Activated CD8-positive, alpha-beta T cell treated with anti-CD3 and anti-CD28 coated beads for 36 hours (primary cell): ENCODE measurements around the gene BRD3OS. TPM values are rescaled to one million over a fixed set of nuclear protein-coding genes. Genes with fewer than 3 reads are reported as not detected.

Experiments
- ATAC-seq: fragments of 200-7000 bp; cut with Tn5 transposase; one replicate; pipeline ENCODE4 v1.10.0; 2021; ENCODE audit warnings: mild to moderate bottlenecking, moderate library complexity
- CTCF ChIA-PET: fragments of 350-600 bp; sonication (Branson Sonifier 250); formaldehyde crosslinking; loops from one replicate; lab custom pipeline; 2021; ENCODE audit warnings: antibody characterized with exemption; lab: Charles Lee
- POLR2A ChIA-PET: fragments of 350-600 bp; sonication (Branson Sonifier 250); formaldehyde crosslinking; loops from one replicate; lab custom pipeline; 2021; ENCODE audit warnings: antibody characterized with exemption; lab: Charles Lee
- DNase-seq: peaks from one replicate; pipeline ENCODE4 v3.0.0-alpha.2; 2020
- H3K27ac Mint-ChIP-seq: one replicate; pipeline ENCODE4 v1.8.0; 2021; ENCODE audit warnings: mild to moderate bottlenecking, mixed read lengths
- H3K27me3 Mint-ChIP-seq: one replicate; pipeline ENCODE4 v1.8.0; 2021; ENCODE audit warnings: mixed read lengths
- H3K36me3 Mint-ChIP-seq: one replicate; pipeline ENCODE4 v1.8.0; 2021; ENCODE audit warnings: low read depth, mixed read lengths
- H3K4me1 Mint-ChIP-seq: one replicate; pipeline ENCODE4 v1.8.0; 2021; ENCODE audit warnings: low read depth, mixed read lengths
- H3K4me3 Mint-ChIP-seq: one replicate; pipeline ENCODE4 v1.8.0; 2021; ENCODE audit warnings: mild to moderate bottlenecking, moderate library complexity, mixed read lengths
- H3K9me3 Mint-ChIP-seq: one replicate; pipeline ENCODE4 v1.8.0; 2021; ENCODE audit warnings: mixed read lengths
- intact Hi-C: fragments of 100-400 bp; cut with micrococcal nuclease; formaldehyde crosslinking; loops from one replicate; pipeline ENCODE4 v1.10.0; 2022
- total RNA-seq, 2 experiments: library from RNA; stranded (reverse); gene quantifications; one replicate each; pipeline ENCODE4 v1.2.3, GENCODE V29; 2021
- TF ChIP-seq, protein P1 (sequence below): fragments of 200-600 bp; IDR thresholded peaks from one replicate; pipeline ENCODE4 v1.8.0; 2022; ENCODE audit warnings: antibody characterized with exemption, mild to moderate bottlenecking

The BRD3OS gene
- total RNA-seq, 2 experiments from 2014 or later = 8.1 to 8.2 TPM

DNA sequence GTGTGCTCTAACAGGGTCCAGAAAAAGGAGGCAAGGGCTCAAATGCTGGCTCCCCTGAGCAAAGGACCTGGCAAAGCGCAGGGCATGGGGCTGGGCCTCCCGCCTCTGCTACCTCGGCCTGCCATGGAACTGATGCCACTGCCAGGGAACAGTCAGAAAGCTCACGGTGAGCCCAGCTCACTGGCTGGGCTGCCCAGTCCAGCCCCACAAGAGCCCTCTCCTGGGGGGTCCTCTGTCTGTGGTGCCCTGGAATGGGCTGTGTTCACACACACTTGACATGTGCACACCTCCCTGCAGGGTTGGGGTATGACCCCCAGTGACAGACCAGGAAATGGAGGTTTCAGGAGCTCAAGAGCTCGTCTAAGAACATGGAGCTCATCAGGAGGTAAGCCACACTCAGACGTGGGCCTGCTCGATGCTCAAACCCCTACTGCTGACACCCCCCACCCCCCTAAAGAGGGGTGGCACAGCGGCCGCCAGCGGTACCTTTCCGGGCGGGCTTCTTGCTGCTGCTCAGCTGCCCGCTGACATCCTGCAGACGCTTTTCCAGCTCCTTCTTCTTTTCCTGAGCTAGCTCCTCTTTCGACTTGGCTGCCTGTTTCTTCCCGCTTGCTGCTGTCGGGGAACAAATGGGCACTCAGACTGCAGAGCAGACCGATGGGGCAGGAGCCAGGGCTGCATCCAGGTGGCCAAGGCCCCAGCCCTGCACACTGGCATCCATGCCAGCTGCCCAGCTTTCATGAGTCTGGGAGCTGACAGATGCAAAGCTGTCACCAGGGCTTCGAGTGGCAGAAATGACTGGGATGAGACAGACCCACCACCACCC, 9.1 kb downstream of the BRD3OS start:
- peaks cover 33% of the 10 kb centered on the region for H3K36me3 Mint-ChIP-seq
- H3K27me3 Mint-ChIP-seq = no peaks in the 10 kb centered on the region
- intact Hi-C loops = no loop called here
- ChIA-PET POLR2A (interaction anchor here (0.6 kb wide), 1 partner anchor 31 kb away, joined by 3 read pairs; no protein-coding TSS in a partner anchor), CTCF (no interaction called here)
- H3K9me3 Mint-ChIP-seq = peaks cover 7% of the 10 kb centered on the region
- no peak overlapping the region for H3K27ac Mint-ChIP-seq
- ATAC-seq (no peak), DNase-seq (no peak)
- TF ChIP-seq, protein P1, sequence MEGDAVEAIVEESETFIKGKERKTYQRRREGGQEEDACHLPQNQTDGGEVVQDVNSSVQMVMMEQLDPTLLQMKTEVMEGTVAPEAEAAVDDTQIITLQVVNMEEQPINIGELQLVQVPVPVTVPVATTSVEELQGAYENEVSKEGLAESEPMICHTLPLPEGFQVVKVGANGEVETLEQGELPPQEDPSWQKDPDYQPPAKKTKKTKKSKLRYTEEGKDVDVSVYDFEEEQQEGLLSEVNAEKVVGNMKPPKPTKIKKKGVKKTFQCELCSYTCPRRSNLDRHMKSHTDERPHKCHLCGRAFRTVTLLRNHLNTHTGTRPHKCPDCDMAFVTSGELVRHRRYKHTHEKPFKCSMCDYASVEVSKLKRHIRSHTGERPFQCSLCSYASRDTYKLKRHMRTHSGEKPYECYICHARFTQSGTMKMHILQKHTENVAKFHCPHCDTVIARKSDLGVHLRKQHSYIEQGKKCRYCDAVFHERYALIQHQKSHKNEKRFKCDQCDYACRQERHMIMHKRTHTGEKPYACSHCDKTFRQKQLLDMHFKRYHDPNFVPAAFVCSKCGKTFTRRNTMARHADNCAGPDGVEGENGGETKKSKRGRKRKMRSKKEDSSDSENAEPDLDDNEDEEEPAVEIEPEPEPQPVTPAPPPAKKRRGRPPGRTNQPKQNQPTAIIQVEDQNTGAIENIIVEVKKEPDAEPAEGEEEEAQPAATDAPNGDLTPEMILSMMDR = no peak
- H3K4me3 Mint-ChIP-seq = no peak overlapping the region
- H3K4me1 Mint-ChIP-seq = no peaks in the 10 kb centered on the region

DNA sequence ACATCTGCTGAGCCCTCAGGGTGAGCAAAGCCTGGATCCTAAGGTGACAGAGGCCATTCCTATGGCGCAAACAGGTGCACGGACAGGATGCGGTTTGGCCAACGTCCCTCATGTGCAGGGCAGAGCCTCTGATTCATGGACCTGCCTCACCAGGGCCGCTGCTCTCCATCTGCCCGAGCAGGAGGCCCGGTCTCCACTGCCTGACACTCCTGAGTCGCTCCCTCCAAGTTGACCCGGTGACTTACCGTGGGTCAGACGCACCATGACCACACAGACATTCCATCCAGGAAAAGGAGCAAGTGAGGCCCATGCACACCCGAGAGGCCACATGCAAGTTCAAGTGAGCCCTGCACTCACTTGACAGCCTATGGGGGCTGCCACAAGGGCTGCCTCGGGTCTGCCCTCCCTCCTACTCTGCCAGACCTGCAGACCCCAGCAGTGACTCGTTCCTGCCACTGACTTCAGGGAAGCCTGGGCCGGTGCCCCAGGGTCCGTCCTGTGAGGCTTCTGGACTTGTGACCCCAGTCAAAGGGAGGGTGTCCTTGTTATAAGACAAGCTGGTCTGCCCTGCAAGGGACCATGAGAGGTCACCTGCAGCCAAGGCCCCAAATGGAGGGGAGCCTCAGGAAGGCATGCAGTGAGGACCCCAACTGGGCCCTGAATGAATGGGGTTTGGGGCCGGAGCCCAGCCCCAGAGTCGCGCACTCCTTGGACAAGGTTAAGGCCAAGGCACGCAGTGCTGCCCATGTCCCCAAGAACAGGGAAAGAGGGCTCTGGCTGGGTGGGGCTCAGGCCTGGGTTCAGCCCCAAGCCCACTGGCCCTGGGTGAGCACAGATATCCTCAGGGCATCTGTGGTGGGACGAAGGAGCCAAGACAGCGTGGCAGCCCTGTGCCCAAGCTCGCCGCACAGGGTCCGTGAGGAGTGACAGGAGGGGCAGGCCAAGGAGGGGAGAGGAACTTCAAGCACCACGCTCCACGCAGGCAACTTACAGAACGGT, 10.1 kb downstream of the BRD3OS start:
- DNase-seq (no peak), ATAC-seq (no peak)
- Mint-ChIP-seq H3K4me3 (no peak overlapping the region), H3K36me3 (peaks cover 41% of the 10 kb centered on the region), H3K9me3 (peaks cover 9% of the 10 kb centered on the region), H3K4me1 (no peaks in the 10 kb centered on the region), H3K27ac (no peak overlapping the region), H3K27me3 (no peaks in the 10 kb centered on the region)
- CTCF ChIA-PET = no interaction called here
- POLR2A ChIA-PET = interaction anchor here (0.6 to 1.1 kb wide), 2 partner anchors 9 to 30 kb away, joined by 3 read pairs; no protein-coding TSS in a partner anchor
- TF ChIP-seq, protein P1 = no peak
- intact Hi-C loops = no loop called here

DNA sequence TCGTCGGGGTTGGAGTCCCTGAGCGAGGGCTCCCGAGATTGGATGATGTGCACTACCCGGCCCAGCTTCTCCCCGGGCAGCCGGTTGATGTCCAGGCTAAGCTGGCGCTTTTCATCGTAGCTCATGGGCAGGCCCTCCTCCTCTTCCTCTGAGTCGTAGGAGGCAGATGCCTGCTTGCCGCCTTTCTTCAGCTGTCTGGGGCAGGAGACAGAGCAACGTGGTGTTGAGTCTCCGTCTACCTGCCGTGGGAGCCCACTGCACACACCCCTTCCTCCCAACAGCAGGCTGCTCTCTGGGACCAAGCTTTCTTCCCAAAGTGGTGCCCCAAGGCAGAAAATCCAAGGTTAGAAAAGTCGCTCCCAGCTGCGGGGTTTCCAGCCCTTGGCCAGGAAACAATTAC, 10.8 kb downstream of the BRD3OS start:
- Mint-ChIP-seq H3K4me3 (no peak overlapping the region), H3K4me1 (no peaks in the 10 kb centered on the region), H3K27ac (no peak overlapping the region), H3K9me3 (peaks cover 9% of the 10 kb centered on the region), H3K36me3 (peaks cover 44% of the 10 kb centered on the region), H3K27me3 (no peaks in the 10 kb centered on the region)
- POLR2A ChIA-PET = interaction anchor here (1.1 kb wide), 1 partner anchor 10 kb away, joined by 3 read pairs; no protein-coding TSS in a partner anchor
- no peak for DNase-seq
- intact Hi-C loops = no loop called here
- no peak for ATAC-seq
- CTCF ChIA-PET = no interaction called here
- TF ChIP-seq, protein P1 = no peak

DNA sequence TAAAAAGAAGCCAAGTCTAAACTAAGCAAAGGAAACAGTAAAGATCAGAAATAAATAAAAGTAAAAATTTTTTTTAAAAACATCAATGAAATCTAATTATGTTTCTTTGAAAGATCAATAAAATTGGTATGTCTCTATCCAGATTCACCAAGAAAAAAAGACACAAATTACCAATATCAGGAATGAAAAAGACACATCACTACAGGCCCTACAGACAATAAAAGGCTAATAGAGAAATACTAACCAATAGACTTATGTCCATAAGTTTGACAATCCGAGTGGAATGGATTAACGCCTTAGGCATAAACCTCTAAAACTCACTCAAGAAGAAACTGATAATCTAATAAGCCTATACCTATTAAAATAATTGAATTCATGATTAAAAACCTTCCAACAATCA, 12.4 kb downstream of the BRD3OS start:
- intact Hi-C loops = no loop called here
- H3K4me3 Mint-ChIP-seq = no peak overlapping the region
- no peak for DNase-seq
- CTCF ChIA-PET = no interaction called here
- TF ChIP-seq, protein P1 = no peak
- peaks cover 9% of the 10 kb centered on the region for H3K9me3 Mint-ChIP-seq
- no peaks in the 10 kb centered on the region for H3K27me3 Mint-ChIP-seq
- H3K27ac Mint-ChIP-seq = no peak overlapping the region
- POLR2A ChIA-PET = no interaction called here
- H3K4me1 Mint-ChIP-seq = no peaks in the 10 kb centered on the region
- no peak for ATAC-seq
- H3K36me3 Mint-ChIP-seq = peaks cover 46% of the 10 kb centered on the region
